MM.1S (cell line): ENCODE results near the gene RMND5A.

Source experiments
- DNase-seq: peaks from one replicate; pipeline ENCODE4 v3.0.0-alpha.2; 2015
- H2AFZ ChIP-seq: fragments of 300-600 bp; sonication (generic); 2 replicates; pipeline ENCODE4 v1.6.0; 2016; ENCODE audit warnings: antibody characterized with exemption, low read length
- H3F3A ChIP-seq: fragments of 300-600 bp; sonication (generic); 2 replicates; pipeline ENCODE4 v1.6.1; 2016; ENCODE audit warnings: mild to moderate bottlenecking, antibody characterized with exemption, low read length, moderate library complexity, mixed read lengths; ENCODE audit not compliant: insufficient read depth
- H3K27ac ChIP-seq: fragments of 300-600 bp; sonication (generic); 2 replicates; pipeline ENCODE4 v1.5.1; 2016; ENCODE audit warnings: mild to moderate bottlenecking, low read length
- H3K27me3 ChIP-seq: fragments of 300-600 bp; sonication (generic); replicated peaks from 2 replicates; pipeline ENCODE4 v1.6.0; 2016; ENCODE audit warnings: low read length; ENCODE audit not compliant: insufficient read depth
- H3K36me3 ChIP-seq: fragments of 300-600 bp; sonication (generic); replicated peaks from 2 replicates; pipeline ENCODE4 v1.6.1; 2016; ENCODE audit warnings: mild to moderate bottlenecking, low read length, mixed read lengths; ENCODE audit not compliant: insufficient read depth
- H3K4me1 ChIP-seq: fragments of 300-600 bp; sonication (generic); 2 replicates; pipeline ENCODE4 v1.6.1; 2016; ENCODE audit warnings: low read length, mixed read lengths
- H3K4me2 ChIP-seq: fragments of 300-600 bp; sonication (generic); 2 replicates; pipeline ENCODE4 v1.6.0; 2016; ENCODE audit warnings: low read depth, low read length
- H3K4me3 ChIP-seq: fragments of 300-600 bp; sonication (generic); 2 replicates; pipeline ENCODE4 v1.5.1; 2016; ENCODE audit warnings: low read length, mixed read lengths
- H3K79me2 ChIP-seq: fragments of 300-600 bp; sonication (generic); 2 replicates; pipeline ENCODE4 v1.6.1; 2016; ENCODE audit warnings: mixed run types, low read length, mixed read lengths
- H3K9ac ChIP-seq: fragments of 300-600 bp; sonication (generic); 2 replicates; pipeline ENCODE4 v1.6.1; 2016; ENCODE audit warnings: low read length, mixed read lengths
- H3K9me2 ChIP-seq: fragments of 300-600 bp; sonication (generic); replicated peaks from 2 replicates; pipeline ENCODE4 v1.6.1; 2016; ENCODE audit warnings: mild to moderate bottlenecking, low read length, mixed read lengths; ENCODE audit not compliant: insufficient read depth
- H3K9me3 ChIP-seq: fragments of 300-600 bp; sonication (generic); replicated peaks from 2 replicates; pipeline ENCODE4 v1.6.1; 2016; ENCODE audit warnings: mild to moderate bottlenecking, low read length, mixed read lengths; ENCODE audit not compliant: insufficient read depth
- H4K20me1 ChIP-seq: fragments of 300-600 bp; sonication (generic); 2 replicates; pipeline ENCODE4 v1.6.1; 2016; ENCODE audit warnings: mild to moderate bottlenecking, low read length, moderate library complexity, mixed read lengths; ENCODE audit not compliant: insufficient read depth
- CTCF ChIP-seq: fragments of 300-600 bp; sonication (generic); IDR thresholded peaks from 2 replicates; pipeline ENCODE4 v1.5.1; 2016; ENCODE audit warnings: antibody characterized with exemption, low read length, mixed read lengths
- EZH2 ChIP-seq: fragments of 300-600 bp; sonication (generic); optimal IDR thresholded peaks from 2 replicates; pipeline ENCODE3; 2017; ENCODE audit warnings: low read depth, mild to moderate bottlenecking, antibody characterized with exemption, low read length, mixed read lengths
- EZH2phosphoT487 ChIP-seq: fragments of 300-600 bp; sonication (generic); IDR thresholded peaks from 2 replicates; pipeline ENCODE4 v1.6.1; 2018; ENCODE audit warnings: antibody characterized with exemption, low read length

The RMND5A gene

GRCh38 chr2:86825036-86825692 is 105.1 kb downstream of the RMND5A start:
- Histone ChIP-seq H2AFZ (no peak overlapping the region), H3K9ac (no peak overlapping the region), H3K36me3 (no peaks in the 10 kb centered on the region), H3K4me3 (no peak overlapping the region), H3K27me3 (no peaks in the 10 kb centered on the region), H3K4me2 (no peak overlapping the region), H3K79me2 (no peaks in the 10 kb centered on the region), H3K27ac (no peak overlapping the region), H3K9me3 (no peaks in the 10 kb centered on the region), H4K20me1 (no peaks in the 10 kb centered on the region), H3K9me2 (no peaks in the 10 kb centered on the region), H3K4me1 (no peaks in the 10 kb centered on the region), H3F3A (no peaks in the 10 kb centered on the region)
- no peak for DNase-seq
- TF ChIP-seq EZH2phosphoT487 (no peak), CTCF (no peak), EZH2 (no peak)

GRCh38 chr2:86825693-86826381 is 105.7 kb downstream of the RMND5A start:
- H3K9me2 ChIP-seq, result no peaks in the 10 kb centered on the region
- H4K20me1 ChIP-seq, result no peaks in the 10 kb centered on the region
- no peaks in the 10 kb centered on the region for H3K27me3 ChIP-seq
- TF ChIP-seq EZH2phosphoT487 (no peak), CTCF (no peak), EZH2 (no peak)
- H3K4me2 ChIP-seq, result no peak overlapping the region
- no peaks in the 10 kb centered on the region for H3K4me1 ChIP-seq
- no peaks in the 10 kb centered on the region for H3K36me3 ChIP-seq
- no peak overlapping the region for H3K9ac ChIP-seq
- no peaks in the 10 kb centered on the region for H3K79me2 ChIP-seq
- no peaks in the 10 kb centered on the region for H3F3A ChIP-seq
- H3K27ac ChIP-seq, result no peak overlapping the region
- no peak for DNase-seq
- no peaks in the 10 kb centered on the region for H3K9me3 ChIP-seq
- H2AFZ ChIP-seq, result no peak overlapping the region
- H3K4me3 ChIP-seq, result no peak overlapping the region

- no peaks in the 10 kb centered on the region for H3K9me3 ChIP-seq
- H3K9ac ChIP-seq, result no peak overlapping the region
- no peaks in the 10 kb centered on the region for H3K27me3 ChIP-seq
- no peak overlapping the region for H3K27ac ChIP-seq
- TF ChIP-seq EZH2, result no peak
- no peak for TF ChIP-seq CTCF
- TF ChIP-seq EZH2phosphoT487, result no peak
- no peaks in the 10 kb centered on the region for H4K20me1 ChIP-seq
- H2AFZ ChIP-seq, result no peak overlapping the region
- H3K36me3 ChIP-seq, result no peaks in the 10 kb centered on the region
- no peak overlapping the region for H3K4me3 ChIP-seq
- no peaks in the 10 kb centered on the region for H3K9me2 ChIP-seq
- no peaks in the 10 kb centered on the region for H3K79me2 ChIP-seq
- H3K4me1 ChIP-seq, result no peaks in the 10 kb centered on the region
- H3K4me2 ChIP-seq, result no peak overlapping the region
- no peak for DNase-seq
- H3F3A ChIP-seq, result no peaks in the 10 kb centered on the region
Measured at GRCh38 chr2:86826951-86827350, 106.9 kb downstream of the RMND5A start.
